ENCODE results near the gene CMTM3. TPM values are rescaled to one million over a fixed set of nuclear protein-coding genes. Genes with fewer than 3 reads are reported as not detected.

The CMTM3 gene
- total and polyA plus RNA-seq, 9 of the 15 experiments (the other 6 are each of a cell fraction or from before 2014, with no cell fraction given) = 4.6 to 33.4 (median 17.5) TPM

DNA sequence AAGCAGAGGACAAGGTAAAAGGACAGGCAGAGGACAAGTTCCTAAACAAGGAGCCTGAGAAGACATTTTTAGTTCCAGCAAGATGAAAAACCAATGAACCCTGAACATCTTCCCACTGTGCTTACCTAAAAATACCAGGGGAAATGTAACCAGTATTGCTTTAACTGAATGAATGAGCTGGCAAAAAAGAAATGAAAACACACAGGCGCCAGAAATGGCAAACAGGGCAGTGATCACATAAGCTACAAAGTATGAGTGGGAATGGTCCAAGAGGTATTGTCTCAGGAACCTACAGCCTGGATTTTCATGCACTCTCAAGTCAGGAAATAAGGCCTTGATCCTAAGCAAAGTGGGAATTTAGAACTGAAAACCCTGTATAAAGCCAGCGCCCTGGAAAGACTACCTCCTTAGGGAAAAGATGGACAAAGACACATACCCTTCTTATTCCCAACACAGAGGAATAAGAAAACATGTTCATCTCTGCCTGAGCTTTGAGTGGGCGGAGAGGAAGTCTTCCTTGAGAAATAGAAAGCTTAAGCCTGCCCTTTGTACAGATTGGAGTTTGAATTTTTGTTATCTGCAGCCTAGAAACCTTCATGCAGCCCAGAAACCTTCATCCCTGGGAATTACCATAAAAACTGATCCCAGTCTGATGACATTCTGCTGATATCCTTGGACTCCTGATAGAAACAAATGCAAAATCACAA is 23.1 kb upstream of the CMTM3 start:
- no peak overlapping the region for H2AFZ ChIP-seq (ENCODE audit: low read depth, low read length)
- FAIRE-seq = no peak
- DNase-seq (ENCODE audit: extremely low read depth in 1 of 4, low spot score in 3 of 4) = no peak
- 15% methylated on average over 3 of the region's 3 CpGs for WGBS (ENCODE audit: insufficient coverage, low coverage, missing lambda C conversion rate)
- no peak for ATAC-seq
- no peak overlapping the region for H3K9ac ChIP-seq (ENCODE audit: insufficient read depth in 1 of 2, low read depth in 2 of 2, low read length in 2 of 2)
- no peak overlapping the region for H3K4me2 ChIP-seq (ENCODE audit: insufficient read depth, low read length)
- no peaks in the 10 kb centered on the region for H3K9me1 ChIP-seq (ENCODE audit: control insufficient read depth, insufficient read depth, low read length)
- no peaks in the 10 kb centered on the region for H3K79me2 ChIP-seq (ENCODE audit: control insufficient read depth, insufficient read depth, low read length)
- intact Hi-C loops (cut with micrococcal nuclease) (no loop called here), in situ Hi-C loops (cut with MboI) (no loop called here)
- H3K9me3 ChIP-seq (replicated peaks; ENCODE audit: control insufficient read depth, insufficient read depth, low read depth, low read length) = no peaks in the 10 kb centered on the region
- ChIA-PET CTCF (ENCODE audit: low intra/inter-chr PET ratio) (no interaction called here), POLR2A (interaction anchor here (1.0 kb wide), 2 partner anchors 9 to 12 kb away, joined by 3 to 4 read pairs; no protein-coding TSS in a partner anchor)
- TF ChIP-seq ZNF12 (CRISPR knock-in tag; IDR thresholded peaks at IDR 0.05) (no peak), EGR1 (conservative IDR thresholded peaks at IDR 0.05) (peak; percentile 58), RBM22 (IDR thresholded peaks at IDR 0.05; ENCODE audit: low read depth, low read length, poor library complexity, severe bottlenecking) (no peak)
- TF ChIP-seq, protein P1, sequence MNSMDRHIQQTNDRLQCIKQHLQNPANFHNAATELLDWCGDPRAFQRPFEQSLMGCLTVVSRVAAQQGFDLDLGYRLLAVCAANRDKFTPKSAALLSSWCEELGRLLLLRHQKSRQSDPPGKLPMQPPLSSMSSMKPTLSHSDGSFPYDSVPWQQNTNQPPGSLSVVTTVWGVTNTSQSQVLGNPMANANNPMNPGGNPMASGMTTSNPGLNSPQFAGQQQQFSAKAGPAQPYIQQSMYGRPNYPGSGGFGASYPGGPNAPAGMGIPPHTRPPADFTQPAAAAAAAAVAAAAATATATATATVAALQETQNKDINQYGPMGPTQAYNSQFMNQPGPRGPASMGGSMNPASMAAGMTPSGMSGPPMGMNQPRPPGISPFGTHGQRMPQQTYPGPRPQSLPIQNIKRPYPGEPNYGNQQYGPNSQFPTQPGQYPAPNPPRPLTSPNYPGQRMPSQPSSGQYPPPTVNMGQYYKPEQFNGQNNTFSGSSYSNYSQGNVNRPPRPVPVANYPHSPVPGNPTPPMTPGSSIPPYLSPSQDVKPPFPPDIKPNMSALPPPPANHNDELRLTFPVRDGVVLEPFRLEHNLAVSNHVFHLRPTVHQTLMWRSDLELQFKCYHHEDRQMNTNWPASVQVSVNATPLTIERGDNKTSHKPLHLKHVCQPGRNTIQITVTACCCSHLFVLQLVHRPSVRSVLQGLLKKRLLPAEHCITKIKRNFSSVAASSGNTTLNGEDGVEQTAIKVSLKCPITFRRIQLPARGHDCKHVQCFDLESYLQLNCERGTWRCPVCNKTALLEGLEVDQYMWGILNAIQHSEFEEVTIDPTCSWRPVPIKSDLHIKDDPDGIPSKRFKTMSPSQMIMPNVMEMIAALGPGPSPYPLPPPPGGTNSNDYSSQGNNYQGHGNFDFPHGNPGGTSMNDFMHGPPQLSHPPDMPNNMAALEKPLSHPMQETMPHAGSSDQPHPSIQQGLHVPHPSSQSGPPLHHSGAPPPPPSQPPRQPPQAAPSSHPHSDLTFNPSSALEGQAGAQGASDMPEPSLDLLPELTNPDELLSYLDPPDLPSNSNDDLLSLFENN (IDR thresholded peaks at IDR 0.05; ENCODE audit: low read depth in 2 of 2, low read length in 2 of 2) = no peak
- TF ChIP-seq, protein P2, sequence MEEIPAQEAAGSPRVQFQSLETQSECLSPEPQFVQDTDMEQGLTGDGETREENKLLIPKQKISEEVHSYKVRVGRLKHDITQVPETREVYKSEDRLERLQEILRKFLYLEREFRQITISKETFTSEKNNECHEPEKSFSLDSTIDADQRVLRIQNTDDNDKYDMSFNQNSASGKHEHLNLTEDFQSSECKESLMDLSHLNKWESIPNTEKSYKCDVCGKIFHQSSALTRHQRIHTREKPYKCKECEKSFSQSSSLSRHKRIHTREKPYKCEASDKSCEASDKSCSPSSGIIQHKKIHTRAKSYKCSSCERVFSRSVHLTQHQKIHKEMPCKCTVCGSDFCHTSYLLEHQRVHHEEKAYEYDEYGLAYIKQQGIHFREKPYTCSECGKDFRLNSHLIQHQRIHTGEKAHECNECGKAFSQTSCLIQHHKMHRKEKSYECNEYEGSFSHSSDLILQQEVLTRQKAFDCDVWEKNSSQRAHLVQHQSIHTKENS (CRISPR knock-in tag; IDR thresholded peaks at IDR 0.05) = no peak
- TF ChIP-seq, protein P3, sequence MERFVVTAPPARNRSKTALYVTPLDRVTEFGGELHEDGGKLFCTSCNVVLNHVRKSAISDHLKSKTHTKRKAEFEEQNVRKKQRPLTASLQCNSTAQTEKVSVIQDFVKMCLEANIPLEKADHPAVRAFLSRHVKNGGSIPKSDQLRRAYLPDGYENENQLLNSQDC (CRISPR knock-in tag; IDR thresholded peaks at IDR 0.05) = no peak
- TF ChIP-seq, protein P4, sequence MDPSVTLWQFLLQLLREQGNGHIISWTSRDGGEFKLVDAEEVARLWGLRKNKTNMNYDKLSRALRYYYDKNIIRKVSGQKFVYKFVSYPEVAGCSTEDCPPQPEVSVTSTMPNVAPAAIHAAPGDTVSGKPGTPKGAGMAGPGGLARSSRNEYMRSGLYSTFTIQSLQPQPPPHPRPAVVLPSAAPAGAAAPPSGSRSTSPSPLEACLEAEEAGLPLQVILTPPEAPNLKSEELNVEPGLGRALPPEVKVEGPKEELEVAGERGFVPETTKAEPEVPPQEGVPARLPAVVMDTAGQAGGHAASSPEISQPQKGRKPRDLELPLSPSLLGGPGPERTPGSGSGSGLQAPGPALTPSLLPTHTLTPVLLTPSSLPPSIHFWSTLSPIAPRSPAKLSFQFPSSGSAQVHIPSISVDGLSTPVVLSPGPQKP (CRISPR knock-in tag; IDR thresholded peaks at IDR 0.05) = no peak
- no peaks in the 10 kb centered on the region for H3K36me3 ChIP-seq (ENCODE audit: control insufficient read depth, insufficient read depth, low read length)
- H3K27me3 ChIP-seq (ENCODE audit: control insufficient read depth in 2 of 2, insufficient read depth in 2 of 2, low read length in 2 of 2) = peaks cover 4 to 16% of the 10 kb centered on the region in 2 experiments; a peak in 4 of 5 replicates
- no peak overlapping the region for H3K4me3 ChIP-seq
- no TSS peak for BruUV-seq (replicated peaks)
- H3K4me1 ChIP-seq (replicated peaks in 1 of 2; ENCODE audit: control insufficient read depth in 2 of 2, insufficient read depth in 2 of 2, low read length in 2 of 2) = peaks cover 0 to 9% of the 10 kb centered on the region in 2 experiments; a peak in 3 of 5 replicates
- H3K27ac ChIP-seq (ENCODE audit: extremely low read depth, low read depth, low read length) = no peak overlapping the region
- H4K20me1 ChIP-seq (replicated peaks; ENCODE audit: control insufficient read depth, insufficient read depth, low read length) = no peaks in the 10 kb centered on the region
